NCI-H128 (cell line): ENCODE data around the gene EMC7.

ENCODE experiments used
- DNase-seq: peaks from one replicate; lab custom pipeline; 2025; ENCODE audit not compliant: unreplicated experiment; lab: John Stamatoyannopoulos, UW

Gene EMC7

GRCh38 chr15:34038871-34039789, 62.5 kb downstream of the EMC7 start, which contains the start of gene AVEN:
AVEN (minus strand) TSS chr15:34039204; CDS start chr15:34039046, 158 bp downstream.
- DNase-seq: no peak

GRCh38 chr15:34038023-34038870, 63.4 kb downstream of the EMC7 start:
- peak; percentile 19 for DNase-seq
